DLD1 (cell line): ENCODE measurements around the gene LHFPL6.

Experiments used
- in situ Hi-C: cut with HindIII; loops from 2 replicates; pipeline ENCODE4 v1.10.0; 2017; ENCODE audit warnings: low sequenced_read_pairs

Gene LHFPL6

GRCh38 chr13:39397226-39397895 lies 205.6 kb downstream of the LHFPL6 start:
- in situ Hi-C loops: no loop called here

- in situ Hi-C loops: no loop called here
Observed at GRCh38 chr13:39394796-39395678, 208.0 kb downstream of the LHFPL6 start.

GRCh38 chr13:39391761-39392160 lies 211.2 kb downstream of the LHFPL6 start:
- in situ Hi-C loops: no loop called here

- in situ Hi-C loops: no loop called here
Observed at GRCh38 chr13:39389013-39389412, 214.0 kb downstream of the LHFPL6 start.

GRCh38 chr13:39385621-39386231 lies 217.3 kb downstream of the LHFPL6 start:
- in situ Hi-C loops: no loop called here

GRCh38 chr13:39385154-39385553 lies 217.8 kb downstream of the LHFPL6 start:
- in situ Hi-C loops: no loop called here

GRCh38 chr13:39381456-39381855 lies 221.5 kb downstream of the LHFPL6 start:
- in situ Hi-C loops: no loop called here

GRCh38 chr13:39379667-39380655 lies 223.0 kb downstream of the LHFPL6 start:
- in situ Hi-C loops: no loop called here

GRCh38 chr13:39379118-39379517 lies 223.9 kb downstream of the LHFPL6 start:
- in situ Hi-C loops: no loop called here

GRCh38 chr13:39378306-39378705 lies 224.7 kb downstream of the LHFPL6 start:
- in situ Hi-C loops: no loop called here

GRCh38 chr13:39377699-39378098 lies 225.3 kb downstream of the LHFPL6 start:
- in situ Hi-C loops: no loop called here

- in situ Hi-C loops: no loop called here
Observed at GRCh38 chr13:39376076-39376475, 226.9 kb downstream of the LHFPL6 start.

- in situ Hi-C loops: no loop called here
Observed at GRCh38 chr13:39375601-39376000, 227.4 kb downstream of the LHFPL6 start.

GRCh38 chr13:39374741-39375189 lies 228.2 kb downstream of the LHFPL6 start:
- in situ Hi-C loops: no loop called here

GRCh38 chr13:39373145-39373544 lies 229.8 kb downstream of the LHFPL6 start:
- in situ Hi-C loops: no loop called here

GRCh38 chr13:39371706-39372105 lies 231.3 kb downstream of the LHFPL6 start:
- in situ Hi-C loops: no loop called here

- in situ Hi-C loops: no loop called here
Observed at GRCh38 chr13:39370554-39370953, 232.4 kb downstream of the LHFPL6 start.

GRCh38 chr13:39370048-39370447 lies 232.9 kb downstream of the LHFPL6 start:
- in situ Hi-C loops: no loop called here

GRCh38 chr13:39369161-39369890 lies 233.7 kb downstream of the LHFPL6 start:
- in situ Hi-C loops: no loop called here

- in situ Hi-C loops: no loop called here
Observed at GRCh38 chr13:39365879-39366278, 237.1 kb downstream of the LHFPL6 start.
